NCI-H1417 (cell line): ENCODE data around the gene FHIP1A.
"Not testable (repeated sequence)": the region's sequence is repeated elsewhere in the genome, so short reads cannot be mapped to it uniquely, and the experiment has no call there.

Source experiments
- DNase-seq, 3 experiments: peaks; one replicate each; lab custom pipeline; 2025; lab: John Stamatoyannopoulos, UW

The FHIP1A gene

DNA sequence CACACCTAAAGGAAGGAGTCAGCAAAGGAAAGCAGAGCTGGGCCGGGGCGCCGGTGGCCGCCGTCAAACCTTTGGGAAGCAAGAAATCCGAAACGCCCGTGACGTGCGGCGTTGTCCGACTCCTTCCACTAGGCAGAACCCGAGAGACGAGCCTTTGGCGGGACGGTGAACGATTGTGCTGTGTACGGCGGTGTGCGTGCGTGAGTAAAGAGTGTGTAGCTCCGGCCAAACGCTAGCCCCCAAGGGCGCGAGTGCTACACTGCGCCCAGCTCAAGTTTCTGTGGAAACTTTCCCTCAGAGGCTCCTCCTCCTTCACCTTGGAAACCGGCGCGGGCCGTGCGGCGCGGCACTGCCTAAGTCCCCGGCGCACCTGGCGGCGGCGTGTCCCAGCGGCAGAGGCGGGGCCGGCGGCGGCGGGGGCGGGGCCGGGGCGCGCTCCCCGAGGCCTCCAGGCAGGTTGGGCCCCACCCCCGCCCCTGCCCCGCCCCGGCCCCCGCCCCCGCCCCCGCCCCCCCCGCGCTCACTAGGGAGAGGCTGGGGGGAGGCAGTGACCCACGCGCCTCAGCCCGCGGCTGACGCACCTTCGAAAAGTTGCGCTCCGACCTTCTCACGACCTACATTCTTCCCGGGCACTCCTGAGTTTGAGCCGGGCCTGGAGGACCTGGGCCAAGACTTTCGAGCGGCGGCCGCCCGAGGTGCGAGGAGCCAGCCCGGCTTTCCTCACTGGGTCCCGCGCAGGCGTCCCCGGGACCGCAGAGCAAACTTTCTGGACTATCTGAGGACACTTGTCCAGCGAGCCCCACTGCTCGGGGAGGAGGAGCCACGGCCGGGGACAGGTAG lies at the start of gene FHIP1A:
Gene FHIP1A (plus strand): TSS at position 547 of the 840 bp plus-strand sequence. CDS start 157,084 bp downstream, outside the sequence.
- peak; percentile 86 to 92 (median 87) for DNase-seq

DNA sequence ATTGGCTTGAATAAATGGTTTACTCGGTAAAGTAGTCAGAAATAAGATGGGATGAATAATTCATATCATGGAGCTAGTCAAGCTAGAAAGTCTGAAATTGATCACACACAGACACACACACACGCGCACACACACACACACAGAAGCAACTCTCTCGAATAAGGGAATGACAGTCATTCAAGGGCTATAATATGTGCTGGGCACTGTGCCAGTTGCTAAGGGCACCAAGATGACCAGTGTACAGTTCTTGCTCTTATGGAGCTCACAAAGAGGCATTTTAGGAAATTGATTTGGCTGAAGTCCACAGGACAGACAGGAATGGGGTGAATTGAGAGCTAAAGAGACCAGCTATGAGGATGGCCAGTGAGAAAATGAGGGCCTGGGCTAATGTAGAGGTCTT lies 49.4 kb upstream of the FHIP1A start:
- peak in 2 of 3 experiments; percentile 27 to 83 for DNase-seq

DNA sequence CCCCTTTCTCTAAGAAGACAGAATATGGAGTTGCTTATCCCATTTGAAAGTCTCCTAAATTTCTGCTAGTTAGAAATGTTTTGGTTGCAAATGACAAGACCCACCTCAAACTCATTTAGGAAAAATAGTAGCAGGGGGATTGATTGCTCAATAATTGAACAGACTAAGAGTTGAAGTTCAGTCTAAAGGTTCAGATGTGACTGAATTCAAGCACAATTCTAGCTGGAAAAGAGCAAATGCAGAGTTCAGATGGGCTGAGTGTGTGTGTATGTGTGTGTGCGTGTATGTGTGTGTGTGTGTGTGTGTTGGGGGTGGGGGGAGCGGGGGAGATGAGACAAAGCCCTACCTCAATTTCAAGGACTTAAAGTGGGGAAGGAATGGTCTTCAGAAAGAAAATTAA lies 47.9 kb upstream of the FHIP1A start:
- DNase-seq: no peak

DNA sequence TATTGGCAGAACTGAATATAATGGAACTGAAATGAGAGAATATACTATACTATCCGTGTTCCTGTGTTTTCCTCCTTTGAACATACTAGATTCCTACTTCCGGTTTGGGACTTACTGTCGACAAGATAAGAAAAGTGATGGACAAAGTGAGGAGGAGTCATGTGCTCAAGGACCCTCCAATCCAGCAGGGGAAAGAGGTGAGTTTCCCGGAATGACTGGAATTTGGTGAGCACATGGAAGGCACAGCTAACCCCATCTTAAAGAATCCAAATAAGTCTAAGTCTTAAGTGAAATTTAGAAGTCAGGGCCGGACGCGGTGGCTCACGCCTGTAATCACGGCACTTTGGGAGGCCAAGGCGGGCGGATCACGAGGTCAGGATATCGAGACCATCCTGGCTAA lies 47.0 kb upstream of the FHIP1A start:
- no peak for DNase-seq

DNA sequence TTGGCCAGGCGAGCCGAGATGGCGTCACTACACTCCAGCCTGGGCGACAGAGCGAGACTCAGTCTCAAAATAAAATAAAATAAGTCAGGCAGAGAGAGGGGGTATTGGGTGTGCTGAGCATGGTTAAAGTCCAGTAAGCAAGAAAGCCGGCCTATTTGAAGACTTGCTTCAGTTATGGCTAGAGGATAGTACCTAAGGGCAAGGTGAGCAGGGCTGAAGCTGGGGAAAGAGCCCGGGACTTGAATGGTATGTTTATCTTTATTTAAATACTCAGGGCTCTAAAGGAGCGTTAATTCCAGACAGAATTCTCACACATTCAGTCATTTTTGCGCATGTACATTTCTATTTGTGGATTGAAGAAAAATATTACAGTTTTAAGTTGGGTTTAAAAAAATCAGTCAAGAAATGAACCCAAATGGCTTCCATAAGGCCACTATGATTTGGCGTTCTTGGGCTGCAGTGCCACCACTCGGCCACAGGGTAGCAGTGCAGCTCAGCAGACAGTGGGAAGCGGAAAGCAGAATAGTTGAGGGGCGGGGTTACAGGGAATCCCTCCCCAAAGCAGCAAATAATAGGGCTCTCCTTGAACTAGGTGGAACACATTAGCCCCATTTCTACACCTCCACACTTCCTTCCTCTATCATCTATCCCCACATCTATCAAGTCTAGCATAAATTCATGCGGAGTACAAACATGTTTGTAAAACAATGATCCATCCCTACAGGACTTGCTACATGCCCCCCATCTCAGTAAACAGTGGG lies 46.4 kb upstream of the FHIP1A start:
- DNase-seq: peak; percentile 69 to 89 (median 70)

DNA sequence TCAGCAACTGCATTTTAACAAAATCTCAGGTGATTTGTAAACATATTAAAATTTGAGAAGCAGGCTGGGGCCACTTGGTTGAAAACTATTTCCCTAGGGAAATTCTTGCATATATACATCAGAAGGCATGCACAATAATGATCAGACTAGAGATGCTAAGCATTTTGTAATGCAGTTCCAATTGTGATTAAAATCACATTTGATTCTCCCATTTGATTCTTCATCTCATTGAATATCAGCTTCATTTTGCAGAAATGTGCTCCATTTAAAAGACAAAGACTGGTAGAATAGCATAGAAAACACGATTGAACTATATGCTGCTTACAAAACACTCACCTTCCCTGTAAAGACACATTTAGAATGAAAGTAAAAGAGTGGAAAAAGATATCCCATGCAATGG lies 32.4 kb upstream of the FHIP1A start:
- no peak for DNase-seq

DNA sequence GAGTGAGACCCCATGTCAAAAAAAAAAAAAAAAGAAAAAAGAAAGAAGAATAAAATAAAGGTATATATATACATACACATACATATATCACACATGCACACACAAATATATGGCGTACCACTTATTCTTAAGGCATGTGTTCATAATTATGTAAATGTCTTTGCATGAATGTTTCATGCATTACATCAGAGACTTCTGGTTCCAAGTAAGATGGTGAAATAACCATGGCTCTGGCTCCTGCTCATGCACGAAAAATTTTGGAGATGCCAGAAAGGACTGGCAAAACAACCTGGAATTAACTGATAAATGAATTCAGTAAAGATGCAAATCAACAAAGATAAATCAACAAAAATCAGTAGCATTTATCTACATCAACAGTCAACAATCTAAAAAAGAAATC lies 19.7 kb upstream of the FHIP1A start:
- no peak for DNase-seq

DNA sequence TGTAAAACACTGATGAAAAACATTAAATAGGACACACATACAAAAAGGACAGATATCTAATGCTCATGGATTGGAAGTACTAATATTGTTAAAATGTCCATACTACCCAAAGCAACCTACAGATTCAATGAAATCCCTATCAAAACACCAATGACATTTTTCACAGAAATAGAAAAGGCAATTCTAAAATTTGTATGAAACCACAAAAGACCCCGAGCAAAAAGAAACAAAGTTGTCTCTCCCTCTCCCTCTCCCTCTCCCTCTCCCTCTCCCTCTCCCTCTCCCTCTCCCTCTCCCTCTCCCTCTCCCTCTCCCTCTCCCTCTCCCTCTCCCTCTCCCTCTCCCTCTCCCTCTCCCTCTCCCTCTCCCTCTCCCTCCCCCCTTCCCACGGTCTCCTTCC lies 19.2 kb upstream of the FHIP1A start:
- not testable (repeated sequence) for DNase-seq

DNA sequence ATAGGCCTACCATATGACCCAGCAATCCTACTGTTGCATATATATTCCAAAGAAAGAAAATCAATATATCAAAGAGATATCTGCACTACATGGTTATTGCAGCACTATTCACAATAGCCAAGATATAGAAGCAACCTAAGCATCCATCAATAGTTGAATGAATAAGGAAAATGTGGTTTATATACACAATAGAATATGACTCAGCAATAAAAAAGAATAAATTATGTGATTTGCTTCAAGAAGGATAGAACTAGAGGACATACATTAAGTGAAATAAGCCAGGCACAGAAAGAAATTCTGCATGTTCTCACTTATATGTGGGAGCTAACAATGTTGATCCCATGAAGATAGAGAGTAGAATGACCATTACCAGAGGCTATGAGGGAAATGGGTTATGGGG lies 13.1 kb upstream of the FHIP1A start:
- DNase-seq: no peak

DNA sequence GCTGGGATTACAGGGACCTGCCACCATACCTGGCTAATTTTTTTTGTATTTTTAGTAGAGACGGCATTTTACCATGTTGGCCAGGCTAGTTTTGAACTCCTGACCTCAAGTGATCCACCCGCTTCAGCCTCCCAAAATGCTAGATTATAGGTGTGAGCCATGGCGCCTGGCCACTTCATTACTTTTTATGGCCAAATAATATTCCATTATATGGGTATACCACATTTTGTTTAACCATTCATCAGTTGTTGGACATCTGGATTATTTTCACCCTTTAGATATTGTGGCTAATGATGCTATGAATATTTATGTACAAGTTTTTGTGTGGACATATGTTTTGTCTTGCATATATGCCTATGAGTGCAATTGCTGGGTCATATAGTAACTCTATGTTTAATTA lies 8.6 kb upstream of the FHIP1A start:
- no peak for DNase-seq

DNA sequence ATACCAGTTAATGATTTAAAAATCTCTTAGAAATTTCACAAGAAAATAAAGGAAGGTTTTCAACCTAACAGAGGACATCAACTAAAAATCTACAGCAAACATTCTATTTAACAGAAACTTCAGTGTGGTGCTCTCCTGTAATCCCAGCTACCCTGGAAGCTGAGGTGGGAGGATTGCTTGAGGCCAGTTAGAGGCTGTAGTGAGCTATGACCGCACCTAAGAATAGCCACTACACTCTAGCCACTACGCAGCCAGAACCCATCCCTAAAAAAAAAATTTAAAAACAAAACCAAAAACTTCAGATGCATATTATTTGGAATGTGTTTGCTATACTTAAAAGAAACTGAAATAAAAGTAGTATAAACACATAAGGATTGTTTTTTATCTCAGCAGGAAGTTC lies 7.2 kb upstream of the FHIP1A start:
- no peak for DNase-seq

DNA sequence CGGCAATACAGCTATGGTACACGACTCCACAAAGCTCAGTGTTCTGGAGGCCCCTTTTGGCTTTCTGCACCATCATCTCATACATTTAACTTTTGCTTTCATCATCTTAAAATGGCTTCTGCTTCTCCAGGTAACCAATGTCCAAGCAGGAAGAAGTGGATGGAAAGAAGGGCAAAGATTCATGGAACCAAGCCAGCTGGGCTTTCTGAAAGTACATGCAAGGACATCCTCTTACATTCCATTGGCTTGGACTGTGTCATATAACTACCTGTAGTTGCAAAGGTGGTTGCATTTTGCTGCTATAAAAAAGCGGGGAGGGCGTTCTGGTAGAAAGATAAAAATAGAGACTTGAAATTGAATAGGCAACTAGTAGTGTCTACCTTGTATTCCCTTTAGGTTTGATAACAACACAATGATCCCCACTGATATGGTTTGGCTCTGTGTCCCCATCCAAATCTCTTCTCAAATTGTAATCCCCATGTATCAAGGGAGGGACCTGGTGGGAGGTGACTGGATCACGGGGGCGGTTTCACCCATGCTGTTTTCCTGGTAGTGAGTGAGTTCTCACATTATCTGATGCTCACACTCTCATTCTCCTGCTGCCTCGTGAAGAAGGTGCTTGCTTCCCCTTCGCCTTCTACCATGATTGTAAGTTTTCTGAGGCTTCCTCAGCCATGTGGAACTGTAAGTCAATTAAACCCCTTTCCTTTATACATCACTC lies 6.7 kb upstream of the FHIP1A start:
- no peak for DNase-seq

DNA sequence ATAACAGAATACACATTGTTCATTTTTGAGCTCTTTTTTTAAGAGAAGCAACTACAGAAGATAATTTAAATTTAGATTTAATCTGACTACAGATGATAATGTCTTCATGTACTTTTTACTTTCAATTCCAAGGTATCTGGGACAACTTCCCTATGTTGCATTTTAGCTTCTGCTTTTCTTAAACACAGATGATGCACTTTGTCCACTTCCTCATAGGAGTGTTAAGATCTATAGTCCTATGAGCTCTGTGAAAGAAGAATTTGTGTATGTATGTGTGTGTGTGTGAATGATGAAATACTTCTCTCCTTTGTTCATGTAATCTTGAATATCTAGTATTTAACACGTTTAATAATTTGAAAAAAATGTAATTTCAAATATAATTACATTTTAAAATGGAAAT lies 5.3 kb upstream of the FHIP1A start:
- no peak for DNase-seq

DNA sequence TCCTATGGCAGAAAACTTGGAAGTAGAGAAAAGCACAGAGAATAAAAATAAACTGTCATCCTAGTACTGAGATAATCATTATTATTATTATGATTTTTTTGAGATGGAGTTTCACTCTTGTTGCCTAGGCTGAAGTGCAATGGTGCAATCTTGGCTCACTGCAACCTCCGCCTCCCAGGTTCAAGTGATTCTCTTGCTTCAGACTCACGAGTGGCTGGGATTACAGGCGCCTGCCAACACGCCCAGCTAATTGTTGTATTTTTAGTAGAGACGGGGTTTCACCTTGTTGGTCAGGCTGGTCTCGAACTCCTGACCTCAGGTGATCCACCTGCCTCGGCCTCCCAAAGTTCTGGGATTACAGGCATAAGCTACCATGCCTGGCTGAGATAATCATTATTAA lies 4.2 kb upstream of the FHIP1A start:
- DNase-seq: not testable (repeated sequence)

DNA sequence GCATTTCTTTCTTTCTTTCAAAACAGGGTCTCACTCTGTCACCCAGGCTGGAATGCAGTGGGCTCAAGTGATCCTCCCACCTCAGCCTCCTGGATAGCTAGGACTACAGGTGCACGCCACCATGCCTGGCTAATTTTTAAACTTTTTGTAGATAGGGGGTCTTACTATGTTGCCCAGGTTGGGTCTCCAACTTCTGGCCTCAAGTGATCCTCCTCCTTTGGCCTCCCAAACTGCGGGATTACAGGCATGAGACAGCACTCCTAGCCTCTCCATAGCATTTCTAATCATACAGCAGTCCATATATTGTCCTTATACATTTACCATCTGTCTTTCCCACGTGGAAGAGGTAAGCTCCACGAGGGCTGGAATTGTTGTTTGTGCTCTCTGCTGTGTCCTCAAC lies 2.0 kb upstream of the FHIP1A start:
- no peak for DNase-seq

DNA sequence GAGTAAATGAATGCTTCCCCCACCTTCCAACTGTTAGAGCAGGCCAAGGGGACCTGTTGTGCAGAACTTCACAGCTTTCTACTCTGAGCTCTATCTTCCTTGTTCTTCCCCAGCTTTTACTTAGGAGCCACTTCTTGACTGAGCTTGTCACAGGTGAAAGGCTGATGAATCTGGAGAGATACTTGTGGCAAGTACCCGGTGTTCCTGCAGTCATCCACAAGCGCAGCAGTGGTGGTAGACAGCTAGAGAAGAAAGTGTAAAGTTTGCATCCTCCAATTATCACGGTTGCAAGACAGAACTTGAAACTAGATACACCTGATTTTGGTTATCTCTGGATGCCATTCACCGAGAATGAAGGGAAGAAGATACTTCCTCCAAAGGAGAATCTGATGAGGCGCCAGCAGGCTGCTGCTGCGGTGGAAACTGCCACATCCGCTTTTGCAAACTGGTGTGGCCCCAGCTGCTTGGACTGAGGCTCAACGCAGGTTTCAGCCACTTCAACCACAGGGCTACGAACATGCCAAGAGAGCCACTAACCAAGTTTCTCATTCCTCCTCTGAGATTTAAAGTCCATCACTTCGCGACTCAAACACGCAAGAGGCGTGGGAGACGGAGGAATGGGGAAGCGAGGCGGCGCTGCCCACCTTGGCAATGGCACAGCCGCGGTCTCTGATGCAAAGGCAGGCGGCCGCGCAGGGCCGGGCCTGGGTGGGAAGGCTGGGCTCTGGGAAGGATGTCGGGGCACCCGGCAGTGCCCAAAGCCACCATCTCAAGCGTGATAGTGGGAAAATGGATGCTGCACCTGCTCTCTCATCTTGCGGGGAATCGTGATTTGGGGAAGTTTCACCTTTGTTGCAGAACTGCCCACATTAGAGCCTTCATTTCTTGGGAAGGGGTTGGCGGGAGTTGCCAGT lies 1.3 kb upstream of the FHIP1A start:
- peak in 2 of 3 experiments; percentile 31 to 35 for DNase-seq

DNA sequence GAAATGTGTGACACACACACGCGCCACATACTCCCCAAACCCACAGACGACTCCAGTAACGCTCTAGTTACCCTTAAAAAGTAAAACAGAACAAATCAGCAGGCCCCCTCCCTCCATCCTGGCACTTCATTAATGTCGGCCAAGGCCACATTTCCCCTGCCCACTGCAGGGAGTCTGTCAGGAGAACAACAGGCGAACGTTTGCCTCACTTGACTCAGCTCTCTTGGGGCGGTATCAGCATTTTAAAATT lies 671 bp upstream of the FHIP1A start:
- DNase-seq: peak in 1 of 3 experiments; percentile 36

DNA sequence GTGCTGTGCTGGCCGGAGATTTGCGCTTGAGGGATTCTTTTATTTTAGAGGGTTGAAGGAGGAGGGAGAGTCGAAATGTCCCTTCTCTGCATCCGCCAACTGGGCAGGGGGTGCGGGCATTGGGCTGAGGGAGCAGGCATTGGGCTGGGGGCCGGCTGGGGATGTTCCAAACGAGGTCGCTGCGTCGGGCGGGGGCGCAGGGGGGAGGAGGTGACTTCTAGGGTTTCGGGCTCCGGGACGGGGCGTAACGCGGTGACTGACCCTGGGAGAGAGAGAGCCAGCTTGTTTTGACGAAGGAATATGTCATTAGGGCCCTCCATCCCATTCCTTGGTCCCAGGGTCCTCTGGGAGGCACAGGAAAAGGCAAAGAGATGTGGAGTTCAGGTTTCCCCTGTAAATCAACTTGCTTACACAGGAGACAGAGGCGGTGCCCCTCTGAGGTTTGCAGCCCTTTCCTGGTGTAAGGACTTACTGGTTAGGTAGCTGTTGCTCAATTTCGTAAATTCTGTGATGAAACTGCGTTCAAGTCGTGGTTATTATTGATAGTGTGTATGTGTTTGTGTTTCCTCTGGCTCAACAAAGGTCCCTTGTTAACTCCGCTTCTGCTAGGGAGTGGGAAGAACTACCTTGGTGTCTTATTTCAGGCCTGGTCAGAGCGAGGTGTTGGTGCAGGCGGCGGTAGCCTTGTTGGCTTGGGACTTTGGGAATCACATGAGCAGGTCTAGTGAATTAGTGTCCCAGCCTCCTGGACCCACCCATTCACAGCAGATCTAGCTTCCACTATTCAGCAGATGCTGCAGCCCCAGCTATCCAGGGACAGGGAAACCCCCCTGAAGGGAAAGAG lies 716 bp downstream of the FHIP1A start:
- peak; percentile 29 to 77 (median 68) for DNase-seq

DNA sequence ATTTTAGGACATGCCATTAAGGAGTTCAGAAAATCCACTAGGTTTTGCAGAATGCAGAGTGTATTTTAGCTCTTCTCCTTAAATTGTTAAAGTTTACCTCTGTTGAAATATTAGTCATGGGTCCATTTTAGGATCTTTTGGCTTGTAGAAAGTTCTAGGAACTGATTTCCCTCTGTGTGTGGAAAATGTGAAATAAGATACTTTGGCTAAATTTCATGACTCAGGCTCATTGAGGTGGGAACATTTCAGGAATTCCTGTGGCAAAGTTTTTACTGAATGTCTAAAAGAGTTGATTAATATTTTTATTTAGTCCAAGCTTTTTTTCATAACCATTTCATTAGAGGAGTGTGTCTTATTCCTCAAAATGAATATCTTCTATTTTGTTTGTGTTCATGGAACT lies 7.0 kb downstream of the FHIP1A start:
- DNase-seq: no peak

DNA sequence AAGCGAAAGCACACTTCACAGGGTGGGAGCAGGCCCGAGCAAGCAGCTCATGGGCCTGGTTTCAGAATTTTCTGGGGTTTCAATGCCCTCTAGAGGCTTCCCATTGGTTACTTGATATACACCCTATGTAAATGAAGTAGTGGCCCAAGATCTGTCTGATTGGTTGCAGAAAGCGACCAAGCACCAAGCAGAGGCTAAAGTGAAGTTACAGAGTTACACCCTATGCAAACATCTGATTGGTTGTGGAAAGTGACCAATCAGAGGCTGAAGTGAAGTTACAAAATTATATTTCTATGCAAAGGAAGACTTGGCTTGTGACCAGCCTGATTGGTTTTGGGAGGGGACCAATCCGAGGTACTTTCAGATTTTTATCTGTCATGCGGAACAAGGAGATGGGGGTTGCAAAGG lies 8.2 kb downstream of the FHIP1A start:
- DNase-seq: no peak
